GM21737 (cell line): ENCODE results near the gene SELPLG.
"Not testable (repeated sequence)": the region's sequence is repeated elsewhere in the genome, so short reads cannot be mapped to it uniquely, and the experiment has no call there.

Experiments
- ATAC-seq: cut with Tn5 transposase; IDR thresholded peaks from one replicate; pipeline ENCODE4 v1.9.1; 2021; ENCODE audit warnings: mild to moderate bottlenecking, moderate library complexity; ENCODE audit not compliant: unreplicated experiment

SELPLG gene

DNA sequence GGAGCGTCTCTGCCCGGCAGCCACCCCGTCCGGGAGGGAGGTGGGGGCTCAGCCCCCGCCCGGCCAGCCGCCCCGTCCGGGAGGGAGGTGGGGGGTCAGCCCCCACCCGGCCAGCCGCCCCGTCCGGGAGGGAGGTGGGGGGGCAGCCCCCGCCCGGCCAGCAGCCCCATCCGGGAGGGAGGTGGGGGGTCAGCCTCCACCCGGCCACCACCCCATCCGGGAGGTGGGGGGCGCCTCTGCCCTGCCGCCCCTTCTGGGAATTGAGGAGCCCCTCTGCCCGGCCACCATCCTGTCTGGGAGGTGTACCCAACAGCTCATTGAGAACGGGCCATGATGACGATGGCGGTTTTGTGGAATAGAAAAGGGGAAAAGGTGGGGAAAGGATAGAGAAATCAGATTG lies 22.6 kb upstream of the SELPLG start:
- ATAC-seq: not testable (repeated sequence)

DNA sequence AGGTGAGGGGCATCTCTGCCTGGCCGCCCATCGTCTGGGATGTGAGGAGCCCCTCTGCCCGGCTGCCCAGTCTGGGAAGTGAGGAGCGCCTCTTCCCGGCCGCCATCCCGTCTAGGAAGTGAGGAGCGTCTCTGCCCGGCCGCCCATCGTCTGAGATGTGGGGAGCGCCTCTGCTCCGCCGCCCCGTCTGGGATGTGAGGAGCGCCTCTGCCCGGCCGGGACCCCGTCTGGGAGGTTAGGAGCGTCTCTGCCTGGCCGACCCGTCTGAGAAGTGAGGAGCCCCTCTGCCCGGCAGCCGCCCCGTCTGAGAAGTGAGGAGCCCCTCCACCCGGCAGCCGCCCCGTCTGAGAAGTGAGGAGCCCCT lies 22.1 kb upstream of the SELPLG start:
- not testable (repeated sequence) for ATAC-seq

DNA sequence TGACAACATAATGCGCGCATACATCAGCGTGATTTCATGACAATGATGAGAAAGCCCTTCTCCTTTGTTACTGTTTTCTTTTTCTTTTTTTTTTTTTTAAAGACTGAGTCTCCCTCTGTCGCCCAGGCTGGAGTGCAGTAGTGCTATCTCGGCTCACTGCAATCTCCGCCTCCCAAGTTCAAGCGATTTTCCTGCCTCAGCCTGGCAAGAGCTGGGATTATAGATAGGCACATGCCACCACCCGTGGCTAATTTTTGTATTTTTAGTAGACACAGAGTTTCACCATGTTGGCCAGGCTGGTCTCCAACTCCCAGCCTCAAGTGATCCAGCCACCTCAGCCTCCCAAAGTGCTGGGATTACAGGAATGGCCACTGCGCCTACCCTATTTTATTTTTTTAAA lies 20.9 kb upstream of the SELPLG start:
- ATAC-seq: not testable (repeated sequence)

DNA sequence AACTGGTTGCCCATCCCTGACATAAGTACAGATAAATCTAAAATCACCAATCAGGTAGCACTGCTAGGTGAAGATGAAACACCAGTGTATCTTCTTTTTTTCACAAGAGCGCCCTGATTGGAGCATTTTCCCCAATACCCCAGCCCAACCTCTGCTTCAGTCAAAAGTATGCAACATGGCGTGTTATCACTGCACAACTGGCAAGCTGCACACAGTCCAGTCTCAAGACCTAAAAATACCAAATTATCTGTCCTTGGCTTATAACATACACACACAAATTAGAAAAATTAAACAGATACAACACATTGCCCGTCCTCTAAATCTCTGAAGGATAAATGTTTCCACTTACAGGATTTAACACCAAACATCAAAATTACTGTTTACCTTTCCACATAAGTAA lies 20.2 kb upstream of the SELPLG start:
- ATAC-seq: no peak

DNA sequence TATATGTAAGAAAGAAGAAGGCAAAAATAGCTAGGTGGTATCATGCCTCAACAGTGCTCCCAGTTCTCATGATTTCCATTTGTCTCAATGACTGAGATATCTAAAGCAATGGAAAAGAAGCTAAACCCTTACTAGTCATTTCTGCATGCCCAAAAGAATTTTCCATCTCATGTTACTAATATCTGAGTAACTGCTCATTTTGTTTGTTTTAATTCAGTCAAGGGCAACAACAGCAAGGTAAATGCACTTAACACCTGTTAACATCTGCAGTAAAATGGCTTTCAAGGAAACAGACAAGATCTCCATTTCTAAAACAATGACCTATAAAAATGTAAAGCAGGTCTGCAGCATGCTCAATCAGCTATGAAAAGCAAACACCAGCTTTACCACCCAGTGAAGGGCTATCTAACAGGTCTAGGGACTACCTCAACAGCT lies 19.4 kb upstream of the SELPLG start:
- ATAC-seq: no peak

DNA sequence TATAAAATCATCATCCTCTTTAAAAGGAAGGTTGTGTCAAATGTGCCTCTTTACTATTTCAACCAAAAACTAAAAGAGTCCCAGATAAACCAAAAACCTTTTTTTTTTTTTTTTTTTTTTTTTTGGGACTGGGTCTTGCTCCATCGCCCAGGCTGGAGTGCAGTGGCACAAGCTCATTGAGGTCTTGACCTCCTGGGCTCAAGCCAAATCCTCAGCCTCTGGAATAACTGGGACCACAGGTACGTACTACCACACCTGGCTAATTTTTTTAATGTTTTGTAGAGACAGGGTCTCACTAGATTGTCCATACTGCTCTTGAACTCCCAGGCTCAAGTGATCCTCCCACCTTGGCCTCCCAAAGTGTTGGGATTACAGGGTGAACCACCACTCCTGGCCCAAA lies 16.4 kb upstream of the SELPLG start:
- no peak for ATAC-seq

DNA sequence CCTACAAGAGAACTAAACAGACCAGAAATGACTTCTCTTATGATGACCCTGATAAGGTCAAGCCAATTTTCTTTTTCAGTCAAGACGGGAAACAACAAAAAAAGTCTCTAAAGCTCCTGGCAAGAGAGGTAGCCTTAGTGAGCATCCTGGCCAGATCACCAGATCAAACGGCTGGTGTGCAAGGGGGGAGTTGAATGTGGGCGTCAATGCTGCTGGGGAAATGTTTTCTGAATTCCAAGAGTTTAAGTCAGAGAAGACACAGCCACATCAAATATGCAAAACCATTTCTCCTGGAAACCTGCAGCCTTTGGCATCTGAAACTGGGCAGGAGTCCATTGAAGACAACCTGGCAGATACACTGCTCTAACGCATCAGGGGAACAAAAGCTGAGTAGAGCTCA lies 16.0 kb upstream of the SELPLG start:
- ATAC-seq: no peak

DNA sequence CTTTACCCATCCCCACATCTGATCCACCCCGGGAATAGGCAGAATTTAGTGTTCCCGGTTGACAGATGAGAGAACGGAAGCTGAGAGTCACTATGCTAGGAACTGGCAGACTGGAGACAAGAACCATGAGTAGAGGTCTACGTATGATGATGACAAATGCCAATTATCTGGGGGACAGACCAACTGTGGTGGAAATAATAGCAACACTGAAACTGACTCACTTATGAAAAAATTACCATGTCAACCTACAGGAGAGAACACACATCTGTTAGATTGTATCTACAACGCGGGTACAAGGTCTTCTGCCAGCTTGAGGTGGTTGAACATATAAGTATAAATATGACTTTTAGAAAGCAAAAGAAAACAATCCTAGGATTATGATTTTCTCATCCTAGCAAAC lies 15.4 kb upstream of the SELPLG start:
- ATAC-seq: no peak

DNA sequence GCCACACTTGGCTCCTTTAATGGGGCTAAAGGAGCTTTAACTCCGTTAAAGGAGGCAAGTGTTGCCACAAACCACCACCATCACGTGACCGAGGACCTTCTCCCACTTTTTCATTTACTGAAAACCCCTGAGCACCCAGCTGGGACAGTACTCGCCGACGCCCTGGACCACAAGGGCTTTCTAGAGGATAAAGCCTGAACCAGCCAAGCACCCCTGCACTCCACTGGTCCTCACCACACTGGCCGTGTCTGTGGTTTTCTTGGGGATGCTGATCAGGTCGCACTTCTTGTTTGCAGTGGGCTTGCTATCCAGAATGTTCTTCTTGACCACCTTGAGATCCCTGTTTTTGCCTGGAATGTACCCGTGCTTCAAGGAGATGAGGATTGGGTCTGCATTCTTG lies 14.7 kb upstream of the SELPLG start:
- no peak for ATAC-seq

DNA sequence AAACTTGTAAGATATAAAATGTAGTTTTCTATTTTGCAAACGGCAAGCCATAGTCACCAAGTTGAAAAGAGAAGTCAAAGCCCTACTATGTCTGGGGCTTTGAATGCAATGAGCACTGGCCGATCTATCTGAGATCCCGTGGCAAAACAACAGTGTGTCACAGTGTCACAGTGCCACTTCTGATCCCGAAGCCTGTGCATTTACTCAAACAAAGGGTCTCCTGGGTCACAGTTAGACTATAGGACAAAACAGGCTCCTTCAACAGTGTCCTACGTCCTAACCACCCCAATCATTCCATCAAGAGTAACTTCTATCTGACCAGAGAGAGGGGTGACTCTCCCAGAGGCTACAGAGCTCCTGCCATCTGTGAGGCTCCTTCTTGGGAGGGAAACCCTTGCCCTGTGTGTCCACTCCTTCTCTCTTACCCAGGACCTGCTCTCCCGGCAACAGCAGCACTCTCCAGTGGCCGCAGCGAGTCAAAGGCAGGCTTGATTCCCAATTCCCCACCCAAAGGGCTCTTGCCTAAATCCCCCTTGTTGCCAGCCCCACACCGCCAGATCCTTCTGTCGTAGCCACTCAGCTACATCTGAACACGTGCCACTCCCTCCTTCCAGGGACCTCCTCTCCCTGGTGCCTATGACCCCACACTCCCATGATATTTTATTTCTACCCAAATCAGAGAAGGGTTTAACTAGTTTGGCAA lies 14.0 kb upstream of the SELPLG start:
- no peak for ATAC-seq

DNA sequence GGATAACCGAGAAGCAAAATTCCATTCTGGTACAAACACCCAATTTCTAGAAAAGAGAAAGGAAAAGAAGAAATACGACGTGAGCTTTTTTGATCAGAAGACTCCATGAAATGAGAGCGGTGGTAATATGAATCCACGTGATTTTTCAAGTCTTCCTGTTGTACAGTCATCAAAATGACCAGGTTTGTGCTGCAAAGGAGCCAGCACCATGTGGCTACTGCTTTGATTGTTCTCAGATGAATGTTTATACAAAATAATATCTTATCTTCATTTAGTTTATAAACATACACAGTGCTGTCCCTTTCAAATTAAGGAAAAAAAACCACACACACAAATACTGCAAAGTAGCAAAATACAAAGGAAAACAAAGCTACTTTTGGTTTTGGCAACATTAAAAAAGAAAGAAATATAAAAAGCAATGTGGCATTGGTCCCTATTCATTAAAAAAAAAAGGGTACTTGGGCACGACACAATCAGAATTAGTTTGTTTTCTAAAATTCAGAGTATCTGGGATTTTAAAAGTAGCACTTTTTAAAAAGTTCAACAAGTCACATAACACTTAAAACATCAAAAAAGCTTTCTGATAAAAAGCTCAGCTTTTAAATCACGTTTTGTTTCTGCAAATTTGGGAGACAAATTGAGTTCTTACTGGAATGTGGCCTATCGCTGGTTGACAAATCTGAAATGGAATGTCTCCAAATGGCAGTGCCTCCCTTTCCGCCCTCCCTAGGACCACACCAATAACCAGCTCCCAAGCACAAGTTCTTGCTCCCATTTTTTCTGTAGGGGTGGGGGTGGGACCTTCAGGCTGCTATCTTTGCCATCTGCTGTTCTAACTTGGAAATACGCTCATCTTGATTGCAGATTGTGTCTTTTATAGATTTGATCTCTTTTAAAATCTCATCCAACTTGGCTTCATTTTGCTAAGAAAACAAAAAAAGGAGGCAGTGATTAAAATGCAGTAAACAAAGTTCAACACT lies 13.2 kb upstream of the SELPLG start:
- no peak for ATAC-seq

DNA sequence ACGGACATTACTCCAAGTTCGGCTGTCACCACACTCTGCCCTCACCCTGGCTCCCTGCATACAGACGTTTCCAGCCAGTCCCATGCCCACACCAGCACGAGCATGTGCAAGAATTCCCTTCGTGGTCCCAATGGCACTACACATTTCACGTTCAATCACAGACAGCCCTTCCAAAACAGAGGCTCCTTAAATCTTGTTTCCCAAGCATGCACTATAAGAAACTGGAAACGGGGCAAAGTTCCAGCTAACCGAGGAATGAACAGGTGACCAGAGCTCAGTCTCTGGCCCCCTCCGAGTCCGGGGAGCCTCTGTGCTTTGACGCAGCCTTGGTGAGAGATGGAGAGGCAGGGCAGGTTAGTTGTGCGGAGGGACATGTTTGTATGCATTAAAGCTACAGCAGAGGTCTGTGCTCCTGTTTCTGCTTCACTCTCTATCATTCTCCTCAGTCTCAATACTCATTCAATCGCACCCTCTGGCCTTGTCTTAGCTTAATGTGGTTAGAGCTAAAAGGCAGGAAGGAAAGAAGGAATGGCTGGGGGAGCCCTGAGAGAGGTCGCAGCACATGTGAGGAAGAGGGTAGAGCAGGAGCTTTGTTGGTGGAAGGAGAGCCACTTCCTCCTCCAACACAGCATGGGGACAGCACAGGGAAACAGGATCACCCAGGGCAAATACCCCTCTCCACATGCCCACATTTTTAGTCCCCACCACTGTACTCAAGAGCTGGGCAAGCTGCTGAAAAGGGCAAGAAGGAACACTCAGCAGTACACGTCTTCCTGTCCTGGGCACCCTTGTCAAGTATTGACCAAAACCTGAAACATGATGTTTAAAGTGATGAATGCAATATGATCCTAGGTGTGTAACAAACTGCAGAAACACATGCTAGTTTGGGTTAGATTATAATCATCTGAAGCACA lies 12.2 kb upstream of the SELPLG start:
- ATAC-seq: no peak

DNA sequence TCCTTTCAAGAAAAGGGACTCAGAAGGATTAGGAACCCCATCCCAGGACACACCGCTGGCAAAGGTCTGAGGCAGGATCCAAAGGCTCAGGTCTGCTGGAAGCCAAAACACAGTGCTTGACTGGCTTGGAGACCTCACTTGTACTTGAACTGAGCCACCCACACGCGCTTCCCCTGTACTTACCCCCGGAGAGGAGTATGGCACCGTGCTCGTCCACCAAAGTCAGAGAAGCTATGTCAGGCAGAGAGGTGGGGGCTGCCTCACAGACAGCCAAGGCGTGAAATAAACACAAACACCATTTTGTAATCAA lies 11.1 kb upstream of the SELPLG start:
- ATAC-seq: no peak

DNA sequence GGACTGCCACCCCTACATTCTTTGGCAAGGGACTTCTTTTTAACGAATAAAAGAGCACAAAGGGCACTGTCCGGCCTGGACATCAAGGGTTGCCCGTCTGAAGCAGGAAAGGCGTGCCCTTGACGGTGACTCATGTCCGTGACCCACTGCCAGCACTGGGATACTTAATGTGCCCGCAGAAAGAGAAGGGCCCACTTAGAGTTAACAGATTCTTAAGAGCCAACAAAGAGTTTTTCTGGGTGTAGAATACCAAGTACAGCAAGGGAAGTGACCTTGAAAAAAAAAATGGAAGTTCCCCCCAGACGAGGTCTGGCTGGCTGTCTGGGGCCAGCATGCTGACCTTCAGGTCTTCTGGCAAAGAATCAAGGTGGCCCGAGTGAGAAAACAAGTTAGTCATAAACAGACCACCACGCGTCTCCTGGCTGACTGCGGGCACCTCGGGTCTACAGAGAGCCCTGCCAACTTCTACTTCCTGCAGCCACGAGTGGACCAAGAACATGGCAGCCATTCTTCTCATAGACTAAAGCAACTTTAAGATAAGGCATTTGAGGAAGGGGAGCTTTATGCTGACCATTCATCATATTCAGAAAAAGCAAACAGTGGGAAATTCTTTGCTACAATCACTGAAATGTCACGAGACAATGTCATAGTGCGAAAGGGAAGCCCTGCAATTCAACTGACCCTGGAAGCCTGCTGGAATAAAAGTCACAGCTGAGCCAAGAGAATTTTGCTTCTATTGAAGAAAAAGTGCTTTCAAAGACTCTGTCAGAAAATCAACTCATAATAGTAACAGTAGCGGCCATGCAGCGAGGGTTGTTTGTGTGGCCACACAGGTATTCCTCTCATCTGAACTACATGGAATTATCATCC lies 10.5 kb upstream of the SELPLG start:
- no peak for ATAC-seq

DNA sequence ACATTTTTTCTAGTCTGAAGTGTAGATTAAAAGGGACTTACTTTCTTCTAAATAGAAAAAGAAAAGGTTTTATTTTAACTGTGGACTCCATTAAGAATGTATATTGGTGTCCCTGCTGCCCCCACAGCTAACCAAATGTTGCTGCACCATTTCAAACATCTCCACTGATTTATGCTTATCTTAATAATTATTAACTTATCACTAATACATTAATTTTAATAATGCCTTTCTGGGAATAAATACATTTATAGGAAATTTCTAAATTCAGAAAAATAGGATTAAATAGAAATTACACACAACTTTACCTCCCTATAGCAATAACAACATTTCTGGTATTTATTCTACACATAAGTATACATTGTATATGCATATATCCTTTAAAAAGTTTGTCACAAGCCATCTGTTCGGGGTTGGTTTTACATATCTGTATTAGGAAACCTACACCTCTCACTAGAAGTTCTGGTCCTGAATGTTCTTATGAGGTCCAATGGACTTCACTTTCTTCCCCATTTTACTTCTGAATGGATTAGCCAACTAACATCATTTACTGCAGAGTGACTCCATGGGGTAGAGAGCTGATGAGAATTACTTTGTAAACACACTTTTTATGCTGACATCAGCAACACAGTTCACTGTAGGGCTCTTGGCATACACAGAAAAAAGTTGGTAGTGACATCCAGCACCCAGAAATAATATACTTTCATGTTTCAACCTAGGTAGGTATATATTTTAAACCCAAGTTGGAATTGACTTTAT lies 9.4 kb upstream of the SELPLG start:
- no peak for ATAC-seq

DNA sequence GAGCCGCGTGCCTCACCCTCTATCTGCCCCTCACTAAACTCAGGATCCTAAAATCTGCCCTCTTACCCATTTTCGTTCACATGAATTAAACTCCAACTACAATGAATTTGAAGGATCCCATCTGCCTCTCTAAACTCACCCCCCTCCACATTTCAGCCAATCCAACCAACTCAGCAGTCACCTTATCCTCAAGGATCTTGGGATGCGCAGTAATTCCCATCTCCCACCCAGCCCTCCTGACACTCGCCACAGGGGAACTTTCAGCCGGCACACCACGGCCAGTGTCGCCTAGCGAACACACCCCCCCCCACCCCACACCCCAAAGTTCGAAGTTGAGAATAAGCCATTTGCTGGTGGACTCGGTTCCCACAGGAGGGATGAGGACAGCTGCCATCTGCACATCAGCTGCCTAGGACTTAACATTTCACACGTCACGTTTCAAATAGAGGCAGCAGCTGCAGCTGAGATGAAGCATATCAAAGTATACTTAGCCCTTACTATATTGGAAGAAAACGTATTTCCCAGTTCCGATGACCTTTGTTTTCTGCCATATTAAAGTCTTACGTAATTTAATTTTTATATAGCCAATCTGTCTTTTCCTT lies 8.7 kb upstream of the SELPLG start:
- ATAC-seq: no peak

DNA sequence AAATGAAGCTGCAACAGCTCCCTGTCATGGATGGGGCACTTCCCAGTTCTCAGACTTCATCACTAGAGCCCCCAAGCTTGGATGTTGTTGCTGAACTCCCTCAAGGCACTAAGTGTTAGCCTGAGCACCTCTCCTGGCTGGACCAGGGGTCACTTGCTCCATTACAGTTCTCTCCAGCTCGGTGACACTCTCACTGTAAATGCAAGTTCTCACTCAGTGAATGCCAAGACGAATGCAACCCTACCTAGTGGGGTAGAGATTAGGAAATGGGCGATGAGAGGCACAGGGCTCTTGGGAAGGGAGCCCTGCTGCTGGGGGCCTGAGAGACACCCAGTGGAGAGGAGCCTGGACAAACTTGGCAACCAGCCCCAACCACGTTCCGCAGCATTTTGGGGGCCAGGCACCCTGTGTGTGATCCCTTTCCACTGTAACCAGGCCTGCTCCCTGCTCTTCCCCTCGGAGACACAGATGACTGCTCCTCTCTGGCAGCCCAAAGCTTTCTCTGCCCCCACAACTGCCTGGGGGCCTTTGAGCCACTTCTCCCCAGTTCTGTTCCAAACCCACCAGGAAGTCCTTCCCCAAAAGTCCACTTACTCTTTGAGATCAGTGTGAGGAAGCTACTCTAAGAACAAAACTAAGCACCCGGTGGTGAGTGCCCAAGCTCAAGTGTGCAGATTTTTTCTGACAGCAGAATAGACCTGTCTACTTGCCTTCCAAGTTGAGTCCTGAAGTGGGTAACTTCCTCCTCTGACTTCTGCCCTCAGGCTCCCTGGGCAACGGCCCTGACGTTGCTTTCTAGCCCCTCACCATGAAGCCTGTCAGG lies 8.0 kb upstream of the SELPLG start:
- ATAC-seq: no peak

DNA sequence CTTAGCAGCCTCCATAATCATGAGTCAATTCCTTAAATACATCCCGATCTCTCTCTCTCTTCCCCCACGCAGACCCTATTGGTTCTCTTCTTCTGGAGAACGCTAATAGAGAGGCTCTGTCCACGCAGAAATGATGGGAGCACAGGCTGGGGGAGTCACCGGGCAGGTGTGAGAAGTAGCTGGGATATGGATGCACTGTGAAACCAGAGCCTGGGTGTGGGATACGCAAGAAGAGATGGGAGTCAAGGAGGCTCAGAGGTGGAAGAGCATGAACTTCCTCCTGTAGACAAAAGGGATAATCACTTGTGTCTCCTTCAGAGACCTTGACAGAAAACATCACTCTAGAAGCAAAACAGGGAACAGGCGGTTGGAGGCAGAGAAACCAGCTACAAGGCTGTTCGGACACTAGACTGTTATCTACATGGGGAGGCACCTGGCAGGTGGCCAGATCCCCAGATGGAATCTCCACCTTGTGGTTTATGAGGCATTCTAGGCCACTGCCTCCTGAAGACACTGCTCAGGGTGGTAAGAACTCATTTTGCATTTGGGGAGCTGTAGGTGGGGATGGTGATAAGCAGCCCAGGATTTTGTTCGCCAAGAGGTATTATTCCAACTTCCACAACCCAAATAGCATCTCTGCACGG lies 7.2 kb upstream of the SELPLG start:
- no peak for ATAC-seq
